Epidermal melanocyte (primary cell): ENCODE data around the gene ANTXRL.
"Not testable (repeated sequence)": the region's sequence is repeated elsewhere in the genome, so short reads cannot be mapped to it uniquely, and the experiment has no call there.

Experiments used
- DNase-seq: peaks from one replicate; pipeline ENCODE4 v3.0.0; 2011; ENCODE audit warnings: low spot score; ENCODE audit not compliant: insufficient read length

ANTXRL gene

GRCh38 chr10:46254467-46254866 lies 32.3 kb upstream of the ANTXRL start:
- DNase-seq, result no peak

GRCh38 chr10:46255210-46255609 lies 31.6 kb upstream of the ANTXRL start:
- DNase-seq, result not testable (repeated sequence)

GRCh38 chr10:46255801-46256747 lies 30.7 kb upstream of the ANTXRL start:
- DNase-seq, result no peak

GRCh38 chr10:46257099-46257498 lies 29.7 kb upstream of the ANTXRL start:
- no peak for DNase-seq

GRCh38 chr10:46262906-46263560 lies 23.8 kb upstream of the ANTXRL start:
- DNase-seq, result not testable (repeated sequence)

- no peak for DNase-seq
Observed at GRCh38 chr10:46263831-46264268, 22.9 kb upstream of the ANTXRL start.

GRCh38 chr10:46264336-46264735 lies 22.5 kb upstream of the ANTXRL start:
- no peak for DNase-seq

- no peak for DNase-seq
Observed at GRCh38 chr10:46264737-46265368, 21.9 kb upstream of the ANTXRL start.

GRCh38 chr10:46265566-46266305 lies 21.1 kb upstream of the ANTXRL start:
- not testable (repeated sequence) for DNase-seq

GRCh38 chr10:46266306-46266985 lies 20.4 kb upstream of the ANTXRL start:
- DNase-seq, result no peak

- DNase-seq, result no peak
Observed at GRCh38 chr10:46267132-46267985, 19.4 kb upstream of the ANTXRL start.

- no peak for DNase-seq
Observed at GRCh38 chr10:46268076-46268881, 18.5 kb upstream of the ANTXRL start.

GRCh38 chr10:46269554-46270053 lies 17.2 kb upstream of the ANTXRL start:
- DNase-seq, result not testable (repeated sequence)

- no peak for DNase-seq
Observed at GRCh38 chr10:46270086-46270811, 16.5 kb upstream of the ANTXRL start.

GRCh38 chr10:46270963-46271530 lies 15.8 kb upstream of the ANTXRL start:
- DNase-seq, result not testable (repeated sequence)

- DNase-seq, result not testable (repeated sequence)
Observed at GRCh38 chr10:46271795-46272499, 14.8 kb upstream of the ANTXRL start.

- DNase-seq, result no peak
Observed at GRCh38 chr10:46272863-46273415, 13.9 kb upstream of the ANTXRL start.
